ENCODE data around the gene ME3. TPM values are rescaled to one million over a fixed set of nuclear protein-coding genes. Genes with fewer than 3 reads are reported as not detected.

ME3 gene
- total RNA-seq, 5 donors from 2014 or later (not counting 1 experiment from before 2014, with no cell fraction given): 2.2 to 5.0 (median 4.3) TPM

GRCh38 chr11:86717817-86718501 lies 45.5 kb upstream of the ME3 start:
- DNase-seq (no peak), ATAC-seq (replicated peaks in 1 of 4) (no peak)
- ChIA-PET CTCF (no interaction called here), POLR2A (no interaction called here)
- no peaks in the 10 kb centered on the region for H3K36me3 Mint-ChIP-seq
- 58% methylated on average over 2 of the region's 3 CpGs for WGBS (ENCODE audit: insufficient coverage)
- Histone ChIP-seq H3K4me1 (ENCODE audit: control insufficient read depth in 1 of 2, extremely low read depth in 1 of 2, insufficient read depth in 2 of 2, low read length in 2 of 2) (no peaks in the 10 kb centered on the region), H3K27ac (ENCODE audit: low read length) (no peak overlapping the region), H3K36me3 (ENCODE audit: control insufficient read depth in 2 of 2, extremely low read depth in 1 of 2, insufficient read depth in 1 of 2, low read length in 1 of 2) (no peaks in the 10 kb centered on the region), H3K9me3 (no peaks in the 10 kb centered on the region), H3K27me3 (replicated peaks in 1 of 2; ENCODE audit: control insufficient read depth in 2 of 2, extremely low read depth in 1 of 2, insufficient read depth in 2 of 2, low read length in 1 of 2) (no peaks in the 10 kb centered on the region), H3K4me3 (ENCODE audit: control insufficient read depth in 1 of 2, extremely low read depth in 1 of 2, low read length in 1 of 2) (no peak overlapping the region)
- H3K27me3 Mint-ChIP-seq: peaks cover 0 to 8% of the 10 kb centered on the region in 2 donors
- H3K9me3 Mint-ChIP-seq: peaks cover 8 to 14% (median 9%) of the 10 kb centered on the region in 3 donors
- H3K27ac Mint-ChIP-seq: no peak overlapping the region
- no peaks in the 10 kb centered on the region for H3K4me1 Mint-ChIP-seq
- H3K4me3 Mint-ChIP-seq: no peak overlapping the region

- DNase-seq (no peak), ATAC-seq (replicated peaks in 1 of 4) (no peak)
- Mint-ChIP-seq H3K4me1 (no peaks in the 10 kb centered on the region), H3K9me3 (no peaks in the 10 kb centered on the region), H3K27me3 (peaks cover 0 to 5% of the 10 kb centered on the region in 2 donors), H3K36me3 (no peaks in the 10 kb centered on the region), H3K27ac (no peak overlapping the region), H3K4me3 (no peak overlapping the region)
- Histone ChIP-seq H3K4me1 (ENCODE audit: control insufficient read depth in 1 of 2, extremely low read depth in 1 of 2, insufficient read depth in 2 of 2, low read length in 2 of 2) (no peaks in the 10 kb centered on the region), H3K4me3 (ENCODE audit: control insufficient read depth in 1 of 2, extremely low read depth in 1 of 2, low read length in 1 of 2) (no peak overlapping the region), H3K27ac (ENCODE audit: low read length) (no peak overlapping the region), H3K9me3 (no peaks in the 10 kb centered on the region), H3K36me3 (ENCODE audit: control insufficient read depth in 2 of 2, extremely low read depth in 1 of 2, insufficient read depth in 1 of 2, low read length in 1 of 2) (no peaks in the 10 kb centered on the region), H3K27me3 (replicated peaks in 1 of 2; ENCODE audit: control insufficient read depth in 2 of 2, extremely low read depth in 1 of 2, insufficient read depth in 2 of 2, low read length in 1 of 2) (no peaks in the 10 kb centered on the region)
- ChIA-PET CTCF (no interaction called here), POLR2A (no interaction called here)
- whole genome bisulfite sequencing (ENCODE audit: insufficient coverage): no CpG with 5 or more reads among the region's 3 CpGs
Observed at GRCh38 chr11:86715611-86716010, 43.2 kb upstream of the ME3 start.

- H3K4me1 ChIP-seq (ENCODE audit: control insufficient read depth in 1 of 2, extremely low read depth in 1 of 2, insufficient read depth in 2 of 2, low read length in 2 of 2): no peaks in the 10 kb centered on the region
- ChIA-PET CTCF (no interaction called here), POLR2A (no interaction called here)
- no peak for ATAC-seq (replicated peaks in 1 of 4)
- H3K9me3 ChIP-seq: no peaks in the 10 kb centered on the region
- no peak overlapping the region for H3K4me3 Mint-ChIP-seq
- H3K4me1 Mint-ChIP-seq: no peaks in the 10 kb centered on the region
- H3K4me3 ChIP-seq (ENCODE audit: control insufficient read depth in 1 of 2, extremely low read depth in 1 of 2, low read length in 1 of 2): no peak overlapping the region
- no peaks in the 10 kb centered on the region for H3K36me3 Mint-ChIP-seq
- no peak for DNase-seq
- peaks cover 5 to 8% (median 6%) of the 10 kb centered on the region in 3 donors for H3K9me3 Mint-ChIP-seq
- H3K27me3 Mint-ChIP-seq: peaks cover 0 to 6% of the 10 kb centered on the region in 2 donors
- H3K36me3 ChIP-seq (ENCODE audit: control insufficient read depth in 2 of 2, extremely low read depth in 1 of 2, insufficient read depth in 1 of 2, low read length in 1 of 2): no peaks in the 10 kb centered on the region
- WGBS (ENCODE audit: insufficient coverage): 90% methylated on average over 3 of the region's 5 CpGs
- no peak overlapping the region for H3K27ac Mint-ChIP-seq
- no peak overlapping the region for H3K27ac ChIP-seq (ENCODE audit: low read length)
- H3K27me3 ChIP-seq (replicated peaks in 1 of 2; ENCODE audit: control insufficient read depth in 2 of 2, extremely low read depth in 1 of 2, insufficient read depth in 2 of 2, low read length in 1 of 2): no peaks in the 10 kb centered on the region
Observed at GRCh38 chr11:86713552-86713951, 41.1 kb upstream of the ME3 start.

GRCh38 chr11:86710936-86711335 lies 38.5 kb upstream of the ME3 start:
- no peak overlapping the region for H3K27ac Mint-ChIP-seq
- H3K4me1 Mint-ChIP-seq: no peaks in the 10 kb centered on the region
- CTCF ChIA-PET: no interaction called here

GRCh38 chr11:86708669-86709068 lies 36.3 kb upstream of the ME3 start:
- Histone ChIP-seq H3K4me1 (ENCODE audit: control insufficient read depth in 1 of 2, extremely low read depth in 1 of 2, insufficient read depth in 2 of 2, low read length in 2 of 2) (no peaks in the 10 kb centered on the region), H3K4me3 (ENCODE audit: control insufficient read depth in 1 of 2, extremely low read depth in 1 of 2, low read length in 1 of 2) (no peak overlapping the region), H3K27ac (ENCODE audit: low read length) (no peak overlapping the region), H3K36me3 (ENCODE audit: control insufficient read depth in 2 of 2, extremely low read depth in 1 of 2, insufficient read depth in 1 of 2, low read length in 1 of 2) (no peaks in the 10 kb centered on the region), H3K9me3 (no peaks in the 10 kb centered on the region), H3K27me3 (replicated peaks in 1 of 2; ENCODE audit: control insufficient read depth in 2 of 2, extremely low read depth in 1 of 2, insufficient read depth in 2 of 2, low read length in 1 of 2) (no peaks in the 10 kb centered on the region)
- CTCF ChIA-PET: interaction anchor here in 1 of 2 donors (0.6 kb wide), 1 partner anchor 1013 kb away, joined by 3 read pairs; no protein-coding TSS in a partner anchor
- DNase-seq: no peak
- ATAC-seq (replicated peaks in 1 of 4): no peak
- Mint-ChIP-seq H3K36me3 (no peaks in the 10 kb centered on the region), H3K9me3 (peaks cover 5 to 8% (median 6%) of the 10 kb centered on the region in 3 donors), H3K27me3 (peaks cover 3 to 15% of the 10 kb centered on the region in 2 donors), H3K4me1 (no peaks in the 10 kb centered on the region), H3K4me3 (no peak overlapping the region), H3K27ac (no peak overlapping the region)
- 81% methylated on average over 2 of the region's 2 CpGs for WGBS (ENCODE audit: insufficient coverage)
- POLR2A ChIA-PET: no interaction called here

More at GRCh38 chr11:86710936-86711335, 38.5 kb upstream of the ME3 start:
- DNase-seq (no peak), ATAC-seq (replicated peaks in 1 of 4) (no peak)
- H3K27me3 ChIP-seq (replicated peaks in 1 of 2; ENCODE audit: control insufficient read depth in 2 of 2, extremely low read depth in 1 of 2, insufficient read depth in 2 of 2, low read length in 1 of 2): no peaks in the 10 kb centered on the region
- no peaks in the 10 kb centered on the region for H3K36me3 Mint-ChIP-seq
- H3K4me1 ChIP-seq (ENCODE audit: control insufficient read depth in 1 of 2, extremely low read depth in 1 of 2, insufficient read depth in 2 of 2, low read length in 2 of 2): no peaks in the 10 kb centered on the region
- POLR2A ChIA-PET: no interaction called here
- no peak overlapping the region for H3K27ac ChIP-seq (ENCODE audit: low read length)
- H3K9me3 ChIP-seq: no peaks in the 10 kb centered on the region
- H3K27me3 Mint-ChIP-seq: peaks cover 0 to 6% of the 10 kb centered on the region in 2 donors
- no peak overlapping the region for H3K4me3 Mint-ChIP-seq
- H3K9me3 Mint-ChIP-seq: peaks cover 5 to 8% (median 6%) of the 10 kb centered on the region in 3 donors
- no peak overlapping the region for H3K4me3 ChIP-seq (ENCODE audit: control insufficient read depth in 1 of 2, extremely low read depth in 1 of 2, low read length in 1 of 2)
- H3K36me3 ChIP-seq (ENCODE audit: control insufficient read depth in 2 of 2, extremely low read depth in 1 of 2, insufficient read depth in 1 of 2, low read length in 1 of 2): no peaks in the 10 kb centered on the region

- Histone ChIP-seq H3K4me3 (ENCODE audit: control insufficient read depth in 1 of 2, extremely low read depth in 1 of 2, low read length in 1 of 2) (no peak overlapping the region), H3K36me3 (ENCODE audit: control insufficient read depth in 2 of 2, extremely low read depth in 1 of 2, insufficient read depth in 1 of 2, low read length in 1 of 2) (no peaks in the 10 kb centered on the region), H3K27me3 (replicated peaks in 1 of 2; ENCODE audit: control insufficient read depth in 2 of 2, extremely low read depth in 1 of 2, insufficient read depth in 2 of 2, low read length in 1 of 2) (no peaks in the 10 kb centered on the region), H3K4me1 (ENCODE audit: control insufficient read depth in 1 of 2, extremely low read depth in 1 of 2, insufficient read depth in 2 of 2, low read length in 2 of 2) (no peaks in the 10 kb centered on the region), H3K9me3 (no peaks in the 10 kb centered on the region), H3K27ac (ENCODE audit: low read length) (no peak overlapping the region)
- POLR2A ChIA-PET: no interaction called here
- no peaks in the 10 kb centered on the region for H3K36me3 Mint-ChIP-seq
- H3K4me3 Mint-ChIP-seq: no peak overlapping the region
- CTCF ChIA-PET: no interaction called here
- H3K27me3 Mint-ChIP-seq: peaks cover 3 to 15% of the 10 kb centered on the region in 2 donors
- no peaks in the 10 kb centered on the region for H3K4me1 Mint-ChIP-seq
- H3K9me3 Mint-ChIP-seq: peaks cover 5 to 8% (median 6%) of the 10 kb centered on the region in 3 donors
- H3K27ac Mint-ChIP-seq: no peak overlapping the region
- DNase-seq (no peak), ATAC-seq (replicated peaks in 1 of 4) (no peak)
- WGBS (ENCODE audit: insufficient coverage): 80% methylated on average over 2 of the region's 5 CpGs
Observed at GRCh38 chr11:86706338-86707131, 34.1 kb upstream of the ME3 start.

All from T-cell (primary cell).